Testis (tissue), 3 donors: ENCODE results near the gene SLC19A1. TPM values are rescaled to one million over a fixed set of nuclear protein-coding genes. Genes with fewer than 3 reads are reported as not detected.

ENCODE experiments used
- DNase-seq: peaks from one replicate; pipeline ENCODE4 v3.0.0-alpha.2; 2019
- H3K27ac ChIP-seq, 2 donors: fragments of 200-600 bp; sonication (generic); one replicate each; pipeline ENCODE4 v1.5.1; 2019
- H3K27me3 ChIP-seq: fragments of 200-600 bp; sonication (generic); one replicate; pipeline ENCODE4 v1.5.1; 2019
- H3K36me3 ChIP-seq: fragments of 200-600 bp; sonication (generic); one replicate; pipeline ENCODE4 v1.5.1; 2017; ENCODE audit warnings: low read depth; ENCODE audit errors: missing control alignments
- H3K4me1 ChIP-seq: fragments of 200-600 bp; sonication (generic); one replicate; pipeline ENCODE4 v1.5.1; 2019
- H3K4me3 ChIP-seq, 2 donors: fragments of 200-600 bp; sonication (generic); one replicate each; pipeline ENCODE4 v1.5.1; 2017 to 2019
- H3K9me3 ChIP-seq: fragments of 200-600 bp; sonication (generic); one replicate; pipeline ENCODE4 v1.5.1; 2017
- POLR2A ChIP-seq: fragments of 450-650 bp; IDR thresholded peaks from one replicate; pipeline ENCODE4 v1.6.1; 2017; ENCODE audit warnings: antibody characterized with exemption, mild to moderate bottlenecking, moderate library complexity
- WGBS, 2 donors: methylation state at CpG; one replicate each; pipeline ENCODE4 v1.1.5; 2018; 5-methylcytosine and 5-hydroxymethylcytosine counted together
- intact Hi-C: fragments of 100-400 bp; cut with DNase I; formaldehyde crosslinking; loops from one replicate; pipeline ENCODE4 v1.15.1; 2023; ENCODE audit warnings: low total_unique reads
- polyA plus RNA-seq: library from polyadenylated mRNA; stranded (reverse); fragments of 350-450 nt; fragmentation: Illumina TruSeq; extraction: RNeasy Lipid Tissue Mini Kit (QIAGEN cat#74804); gene quantifications from one replicate; pipeline ENCODE4 v1.2.3, GENCODE V29; 2014; ENCODE audit warnings: low read depth, low replicate concordance; ENCODE audit not compliant: insufficient read depth
- total RNA-seq, 2 donors: library from RNA; depleted of rRNA; stranded (reverse); fragments of >200 nt; gene quantifications; one replicate each; pipeline ENCODE4 v1.2.3, GENCODE V29; 2016
- TF ChIP-seq, protein P1 (sequence below), 3 experiments: fragments of 450-650 bp in 2 of 3; fragments of 200-600 bp in 1 of 3; sonication (generic) in 1 of 3; IDR thresholded peaks; one replicate each; pipeline ENCODE4 v1.5.1; 2016 to 2019; ENCODE audit warnings: antibody characterized with exemption in 3 of 3, mild to moderate bottlenecking in 2 of 3, moderate library complexity in 1 of 3

The SLC19A1 gene
- total and polyA plus RNA-seq, 3 donors from 2014 or later: 5.5 to 17.4 (median 15.7) TPM

DNA sequence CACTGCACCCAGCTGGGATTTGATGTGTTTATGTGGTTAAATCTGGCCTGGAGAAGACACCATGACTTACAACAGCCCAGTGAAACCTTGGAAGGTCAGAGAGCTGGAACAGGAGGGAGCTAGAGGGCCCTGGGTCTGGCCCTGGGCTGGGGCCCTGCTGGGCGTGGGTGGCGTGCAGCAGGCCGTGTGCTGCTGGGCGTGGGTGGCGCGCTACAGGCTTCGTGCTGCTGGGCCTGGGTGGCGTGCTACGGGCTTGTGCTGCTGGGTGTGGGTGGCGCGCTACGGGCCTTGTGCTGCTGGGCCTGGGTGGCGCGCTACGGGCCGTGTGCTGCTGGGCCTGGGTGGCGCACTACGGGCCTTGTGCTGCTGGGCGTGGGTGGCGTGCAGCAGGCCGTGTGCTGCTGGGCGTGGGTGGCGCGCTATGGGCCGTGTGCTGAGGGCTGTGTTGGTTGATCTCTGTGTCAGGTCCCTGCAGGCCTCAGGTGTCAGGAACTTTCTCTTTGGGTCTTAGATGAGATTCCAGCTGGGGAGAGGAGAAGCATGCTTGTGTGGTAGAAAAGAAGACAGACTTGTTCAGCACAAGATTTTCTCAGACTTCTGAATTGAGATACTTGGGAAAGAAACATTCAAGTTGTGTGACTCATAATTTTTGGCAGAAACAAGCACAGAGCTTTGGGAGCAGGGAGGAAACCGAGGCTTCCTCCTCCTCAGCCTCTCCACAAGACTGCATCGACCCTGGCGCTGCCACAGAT lies 71.3 kb downstream of the SLC19A1 start:
- Histone ChIP-seq H3K9me3 (no peaks in the 10 kb centered on the region), H3K4me1 (peaks cover 25% of the 10 kb centered on the region), H3K36me3 (no peaks in the 10 kb centered on the region), H3K27me3 (no peaks in the 10 kb centered on the region), H3K27ac (peak overlapping the region; percentile 58 to 77), H3K4me3 (no peak overlapping the region)
- TF ChIP-seq, protein P1, sequence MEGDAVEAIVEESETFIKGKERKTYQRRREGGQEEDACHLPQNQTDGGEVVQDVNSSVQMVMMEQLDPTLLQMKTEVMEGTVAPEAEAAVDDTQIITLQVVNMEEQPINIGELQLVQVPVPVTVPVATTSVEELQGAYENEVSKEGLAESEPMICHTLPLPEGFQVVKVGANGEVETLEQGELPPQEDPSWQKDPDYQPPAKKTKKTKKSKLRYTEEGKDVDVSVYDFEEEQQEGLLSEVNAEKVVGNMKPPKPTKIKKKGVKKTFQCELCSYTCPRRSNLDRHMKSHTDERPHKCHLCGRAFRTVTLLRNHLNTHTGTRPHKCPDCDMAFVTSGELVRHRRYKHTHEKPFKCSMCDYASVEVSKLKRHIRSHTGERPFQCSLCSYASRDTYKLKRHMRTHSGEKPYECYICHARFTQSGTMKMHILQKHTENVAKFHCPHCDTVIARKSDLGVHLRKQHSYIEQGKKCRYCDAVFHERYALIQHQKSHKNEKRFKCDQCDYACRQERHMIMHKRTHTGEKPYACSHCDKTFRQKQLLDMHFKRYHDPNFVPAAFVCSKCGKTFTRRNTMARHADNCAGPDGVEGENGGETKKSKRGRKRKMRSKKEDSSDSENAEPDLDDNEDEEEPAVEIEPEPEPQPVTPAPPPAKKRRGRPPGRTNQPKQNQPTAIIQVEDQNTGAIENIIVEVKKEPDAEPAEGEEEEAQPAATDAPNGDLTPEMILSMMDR (IDR thresholded peaks at IDR 0.05): no peak
- TF ChIP-seq POLR2A: no peak
- DNase-seq: peak; percentile 42
- WGBS, 2 donors: 36 to 56% methylated on average over 7 to 28 of the region's 28 CpGs
- intact Hi-C loops: no loop called here

DNA sequence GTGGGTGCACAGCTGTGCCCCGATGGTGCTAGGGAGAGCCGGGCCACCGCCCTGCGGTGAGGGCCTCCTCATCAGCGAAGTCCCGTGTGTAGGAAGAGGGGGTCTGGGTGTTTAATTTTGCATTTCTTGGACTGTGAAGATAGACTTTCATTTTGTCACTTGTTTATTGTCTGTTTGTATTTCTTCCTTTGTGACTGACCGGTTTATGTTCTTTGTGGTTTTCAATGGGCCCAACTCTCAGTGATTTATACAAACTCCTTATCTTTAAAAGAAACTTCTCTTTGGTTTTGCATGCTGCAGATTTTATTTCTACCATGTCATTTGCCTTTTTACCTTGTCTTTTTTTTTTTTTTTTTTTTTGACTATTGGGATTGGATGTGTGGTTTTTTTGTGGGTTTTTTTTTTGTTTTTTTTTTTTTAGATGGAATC lies 72.1 kb downstream of the SLC19A1 start:
- peak overlapping the region in 1 of 2 donors; percentile 77 for H3K27ac ChIP-seq
- no peak for DNase-seq
- H3K27me3 ChIP-seq: no peaks in the 10 kb centered on the region
- H3K36me3 ChIP-seq: no peaks in the 10 kb centered on the region
- intact Hi-C loops: no loop called here
- no peaks in the 10 kb centered on the region for H3K9me3 ChIP-seq
- 89 to 97% methylated on average over 7 of the region's 7 CpGs for WGBS, 2 donors
- H3K4me1 ChIP-seq: peaks cover 25% of the 10 kb centered on the region
- no peak overlapping the region for H3K4me3 ChIP-seq
- TF ChIP-seq POLR2A: no peak
- TF ChIP-seq, protein P1 (IDR thresholded peaks at IDR 0.05): no peak

DNA sequence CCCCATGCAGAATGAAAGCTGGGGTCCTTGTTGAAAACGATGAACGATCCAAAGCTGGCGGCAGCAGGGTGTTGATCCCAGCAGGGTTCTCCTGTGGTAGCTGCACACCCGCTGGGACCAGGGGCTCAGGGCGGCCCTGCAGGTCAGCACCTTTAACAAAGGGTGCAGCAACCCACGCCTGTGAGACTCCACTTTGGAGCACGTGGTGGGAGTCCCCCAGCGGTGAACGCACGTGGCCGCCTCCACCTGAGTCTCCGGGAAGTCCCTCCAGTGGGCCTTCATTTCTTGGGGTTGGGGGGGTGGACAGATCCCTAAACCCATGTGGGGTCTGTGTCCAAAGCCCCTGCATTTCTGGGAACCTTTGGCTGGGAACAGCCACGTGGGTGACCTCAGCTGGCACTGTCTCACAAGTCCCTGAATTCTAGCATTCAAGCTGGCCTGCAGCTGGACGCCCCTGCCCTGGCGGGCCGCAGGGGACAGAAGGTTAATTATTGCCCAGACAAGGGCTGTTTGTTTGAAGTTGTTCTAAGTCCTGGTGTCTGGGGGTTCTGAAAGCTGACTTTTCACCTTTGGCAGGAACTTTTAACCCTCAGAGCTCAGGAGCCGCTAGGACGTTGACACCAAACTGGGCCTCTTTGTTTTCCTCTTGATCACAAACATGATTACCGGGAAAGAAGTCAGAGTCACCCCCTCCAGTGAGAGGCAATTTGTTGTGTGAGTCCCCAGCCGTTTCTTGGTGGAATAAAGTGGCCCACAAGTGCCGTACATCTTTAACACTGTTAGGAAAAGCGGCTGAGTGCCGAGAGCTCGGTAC lies 72.8 kb downstream of the SLC19A1 start:
- Histone ChIP-seq H3K4me1 (peaks cover 25% of the 10 kb centered on the region), H3K4me3 (no peak overlapping the region), H3K27ac (peak overlapping the region in 1 of 2 donors; percentile 36), H3K27me3 (no peaks in the 10 kb centered on the region), H3K36me3 (no peaks in the 10 kb centered on the region), H3K9me3 (no peaks in the 10 kb centered on the region)
- TF ChIP-seq, protein P1 (IDR thresholded peaks at IDR 0.05): no peak
- no peak for TF ChIP-seq POLR2A
- 75 to 88% methylated on average over 22 to 24 of the region's 24 CpGs for WGBS, 2 donors
- intact Hi-C loops: no loop called here
- DNase-seq: no peak

DNA sequence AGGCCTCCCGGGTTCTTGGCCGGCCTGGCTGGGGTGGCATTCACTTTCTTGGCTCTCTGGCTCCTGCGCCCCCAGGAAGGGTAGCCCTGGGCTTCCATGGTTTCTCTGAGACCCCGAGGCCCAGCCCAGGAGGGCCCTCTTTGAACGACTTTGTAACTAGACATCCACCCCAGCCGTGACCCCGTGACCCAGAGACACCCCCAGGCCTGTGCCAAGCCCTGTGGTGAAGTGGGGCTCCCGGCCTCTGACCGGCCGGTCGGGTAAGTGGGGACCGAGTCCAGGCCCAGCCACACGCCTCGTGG lies 73.3 kb downstream of the SLC19A1 start:
- no peak for DNase-seq
- Histone ChIP-seq H3K36me3 (no peaks in the 10 kb centered on the region), H3K4me3 (no peak overlapping the region), H3K9me3 (no peaks in the 10 kb centered on the region), H3K27ac (no peak overlapping the region), H3K27me3 (no peaks in the 10 kb centered on the region), H3K4me1 (peaks cover 25% of the 10 kb centered on the region)
- 97% methylated on average over 14 of the region's 14 CpGs; no CpG with 5 or more reads in 1 of the 2 donors for WGBS, 2 donors
- TF ChIP-seq, protein P1 (IDR thresholded peaks at IDR 0.05): no peak
- TF ChIP-seq POLR2A: no peak
- intact Hi-C loops: no loop called here
